GM19351 (cell line): Measurements from ENCODE around the gene HYAL2.

Experiments
- ATAC-seq: cut with Tn5 transposase; IDR thresholded peaks from one replicate; pipeline ENCODE4 v1.9.1; 2021; ENCODE audit warnings: mild to moderate bottlenecking, moderate library complexity; ENCODE audit not compliant: unreplicated experiment

The HYAL2 gene

GRCh38 chr3:50350527-50351322, 28.2 kb upstream of the HYAL2 start, which contains the start of the genes CYB561D2 and NPRL2:
Gene CYB561D2, plus strand, starts transcription at chr3:50350862. Its CDS starts 572 bp downstream, at chr3:50351434.
Gene NPRL2, minus strand, starts transcription at chr3:50350775. Its CDS starts 123 bp downstream, at chr3:50350652.
- ATAC-seq: peak; percentile 83

- ATAC-seq: no peak
These were observed 27.6 kb upstream of the HYAL2 start for GRCh38 chr3:50350213-50350526.

GRCh38 chr3:50347187-50347813, 24.8 kb upstream of the HYAL2 start:
- no peak for ATAC-seq

- ATAC-seq: no peak
These were observed 23.2 kb upstream of the HYAL2 start, which contains the start of gene ZMYND10 for GRCh38 chr3:50345586-50346234. Gene ZMYND10, minus strand, starts transcription at chr3:50345732. Its CDS starts 153 bp downstream, at chr3:50345579.

GRCh38 chr3:50345008-50345407, 22.5 kb upstream of the HYAL2 start:
- ATAC-seq: no peak

GRCh38 chr3:50342813-50343633, 20.5 kb upstream of the HYAL2 start:
- ATAC-seq: no peak

- ATAC-seq: no peak
These were observed 19.6 kb upstream of the HYAL2 start for GRCh38 chr3:50341996-50342650.

- no peak for ATAC-seq
These were observed 19.0 kb upstream of the HYAL2 start for GRCh38 chr3:50341537-50341936.

- ATAC-seq: peak; percentile 29
These were observed 18.1 kb upstream of the HYAL2 start, which contains the start of gene RASSF1 for GRCh38 chr3:50340448-50341329. Gene RASSF1, minus strand, starts transcription at chr3:50340836. Its CDS starts 31 bp downstream, at chr3:50340805.

GRCh38 chr3:50340147-50340447, 17.6 kb upstream of the HYAL2 start:
- no peak for ATAC-seq

- no peak for ATAC-seq
These were observed 17.1 kb upstream of the HYAL2 start for GRCh38 chr3:50339485-50340146.

- no peak for ATAC-seq
These were observed 16.4 kb upstream of the HYAL2 start for GRCh38 chr3:50338965-50339364.

GRCh38 chr3:50337175-50337861, 14.8 kb upstream of the HYAL2 start:
- ATAC-seq: peak; percentile 61

GRCh38 chr3:50336452-50337174, 14.1 kb upstream of the HYAL2 start:
- peak; percentile 1 for ATAC-seq

GRCh38 chr3:50334339-50335075, 12.0 kb upstream of the HYAL2 start:
- ATAC-seq: no peak

- ATAC-seq: no peak
These were observed 11.3 kb upstream of the HYAL2 start for GRCh38 chr3:50333744-50334328.
